HEK293T (cell line): ENCODE results near the gene WNT9A.

Experiments used
- BHLHE40 ChIP-seq: fragments of 450-650 bp; IDR thresholded peaks from 2 replicates; pipeline ENCODE4 v1.6.1; 2016; ENCODE audit warnings: mild to moderate bottlenecking, moderate library complexity, borderline replicate concordance
- ELF4 ChIP-seq: fragments of 450-650 bp; IDR thresholded peaks from 2 replicates; pipeline ENCODE4 v1.6.1; 2017; ENCODE audit warnings: antibody characterized with exemption
- FOXA1 ChIP-seq: fragments of 450-650 bp; IDR thresholded peaks from 2 replicates; pipeline ENCODE4 v1.6.1; 2016; ENCODE audit warnings: mild to moderate bottlenecking
- FOXM1 ChIP-seq: fragments of 450-650 bp; IDR thresholded peaks from 2 replicates; pipeline ENCODE4 v1.6.1; 2017; ENCODE audit warnings: mild to moderate bottlenecking, borderline replicate concordance
- HDGF ChIP-seq: fragments of 450-650 bp; IDR thresholded peaks from 2 replicates; pipeline ENCODE4 v1.6.1; 2017; ENCODE audit warnings: antibody characterized with exemption, borderline replicate concordance
- LEF1 ChIP-seq: fragments of 450-650 bp; IDR thresholded peaks from 2 replicates; pipeline ENCODE4 v1.6.1; 2017; ENCODE audit warnings: mild to moderate bottlenecking, borderline replicate concordance
- PKNOX1 ChIP-seq: fragments of 450-650 bp; IDR thresholded peaks from 2 replicates; pipeline ENCODE4 v1.6.1; 2016
- SP1 ChIP-seq: fragments of 450-650 bp; IDR thresholded peaks from 2 replicates; pipeline ENCODE4 v1.6.1; 2017
- SUZ12 ChIP-seq: fragments of 450-650 bp; IDR thresholded peaks from 2 replicates; pipeline ENCODE4 v1.6.1; 2016; ENCODE audit warnings: mild to moderate bottlenecking
- TARDBP ChIP-seq: fragments of 450-650 bp; IDR thresholded peaks from 2 replicates; pipeline ENCODE4 v1.6.1; 2016
- ZNF384 ChIP-seq: fragments of 450-650 bp; IDR thresholded peaks from 2 replicates; pipeline ENCODE4 v1.6.1; 2016

- TF ChIP-seq ZNF384 (no peak), FOXM1 (no peak), ELF4 (no peak), SUZ12 (no peak), LEF1 (no peak), BHLHE40 (no peak), TARDBP (no peak), HDGF (no peak), SP1 (no peak), FOXA1 (no peak), PKNOX1 (no peak)
These were observed 11.0 kb upstream of the WNT9A start for GRCh38 chr1:227958617-227959324.
